ENCODE data around the gene PDGFA. TPM values are rescaled to one million over a fixed set of nuclear protein-coding genes. Genes with fewer than 3 reads are reported as not detected.

The PDGFA gene
- total RNA-seq, 1 donor from 2014 or later = 7.3 TPM

DNA sequence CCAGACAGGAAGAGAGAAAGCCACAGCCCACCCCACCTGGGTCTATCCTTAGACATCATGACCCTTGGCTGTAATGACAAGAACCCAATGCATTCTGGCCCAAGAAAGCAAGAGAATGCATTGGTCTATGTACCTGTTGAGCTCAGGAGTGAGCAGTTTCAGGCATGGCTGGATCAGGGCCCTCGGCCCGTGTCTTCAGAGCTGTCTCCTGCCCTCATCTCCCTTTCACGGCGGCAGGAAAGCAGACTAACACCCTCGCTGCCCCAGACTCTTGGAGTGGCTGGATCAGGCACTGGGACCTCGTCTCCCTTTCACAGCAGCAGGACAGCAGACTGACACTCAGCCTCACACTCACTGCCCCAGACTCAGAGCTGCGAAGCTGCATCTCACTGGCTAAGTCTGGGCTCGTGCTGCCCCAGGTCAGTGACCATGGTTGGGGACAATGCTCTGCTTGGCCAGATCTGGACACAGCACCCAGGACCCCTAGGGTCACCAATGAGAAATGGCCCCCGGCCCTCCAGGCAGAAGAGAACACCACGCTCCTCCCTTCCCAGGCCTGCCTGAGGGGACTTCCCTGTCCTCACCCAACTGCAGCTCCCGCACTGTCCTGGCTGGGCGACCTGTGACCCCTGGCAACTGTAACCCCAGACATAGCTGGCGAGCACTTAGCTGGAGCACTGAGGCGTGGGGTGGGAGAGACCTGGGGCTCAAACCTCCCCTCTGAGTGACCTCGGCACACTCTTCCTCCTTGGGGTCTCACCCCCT is 12.9 kb upstream of the PDGFA start:
- Mint-ChIP-seq H3K27ac (no peak overlapping the region), H3K9me3 (no peaks in the 10 kb centered on the region), H3K27me3 (no peaks in the 10 kb centered on the region), H3K4me1 (peaks cover 9% of the 10 kb centered on the region), H3K4me3 (no peak overlapping the region), H3K36me3 (ENCODE audit: low read depth) (no peaks in the 10 kb centered on the region)
- DNase-seq (no peak), ATAC-seq (ENCODE audit: low read depth) (no peak)
- intact Hi-C loops (cut with micrococcal nuclease) = no loop called here
- CTCF ChIA-PET = no interaction called here
- TF ChIP-seq, protein P1, sequence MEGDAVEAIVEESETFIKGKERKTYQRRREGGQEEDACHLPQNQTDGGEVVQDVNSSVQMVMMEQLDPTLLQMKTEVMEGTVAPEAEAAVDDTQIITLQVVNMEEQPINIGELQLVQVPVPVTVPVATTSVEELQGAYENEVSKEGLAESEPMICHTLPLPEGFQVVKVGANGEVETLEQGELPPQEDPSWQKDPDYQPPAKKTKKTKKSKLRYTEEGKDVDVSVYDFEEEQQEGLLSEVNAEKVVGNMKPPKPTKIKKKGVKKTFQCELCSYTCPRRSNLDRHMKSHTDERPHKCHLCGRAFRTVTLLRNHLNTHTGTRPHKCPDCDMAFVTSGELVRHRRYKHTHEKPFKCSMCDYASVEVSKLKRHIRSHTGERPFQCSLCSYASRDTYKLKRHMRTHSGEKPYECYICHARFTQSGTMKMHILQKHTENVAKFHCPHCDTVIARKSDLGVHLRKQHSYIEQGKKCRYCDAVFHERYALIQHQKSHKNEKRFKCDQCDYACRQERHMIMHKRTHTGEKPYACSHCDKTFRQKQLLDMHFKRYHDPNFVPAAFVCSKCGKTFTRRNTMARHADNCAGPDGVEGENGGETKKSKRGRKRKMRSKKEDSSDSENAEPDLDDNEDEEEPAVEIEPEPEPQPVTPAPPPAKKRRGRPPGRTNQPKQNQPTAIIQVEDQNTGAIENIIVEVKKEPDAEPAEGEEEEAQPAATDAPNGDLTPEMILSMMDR (IDR thresholded peaks at IDR 0.05) = no peak
- POLR2A ChIA-PET = interaction anchor here (0.9 kb wide), 1 partner anchor 72 kb away, joined by 3 read pairs; no protein-coding TSS in a partner anchor

- H3K27ac Mint-ChIP-seq = no peak overlapping the region
- CTCF ChIA-PET = no interaction called here
- ATAC-seq (ENCODE audit: low read depth) = peak; percentile 49
Observed at GRCh38 chr7:531777-532176, 12.1 kb upstream of the PDGFA start.

DNA sequence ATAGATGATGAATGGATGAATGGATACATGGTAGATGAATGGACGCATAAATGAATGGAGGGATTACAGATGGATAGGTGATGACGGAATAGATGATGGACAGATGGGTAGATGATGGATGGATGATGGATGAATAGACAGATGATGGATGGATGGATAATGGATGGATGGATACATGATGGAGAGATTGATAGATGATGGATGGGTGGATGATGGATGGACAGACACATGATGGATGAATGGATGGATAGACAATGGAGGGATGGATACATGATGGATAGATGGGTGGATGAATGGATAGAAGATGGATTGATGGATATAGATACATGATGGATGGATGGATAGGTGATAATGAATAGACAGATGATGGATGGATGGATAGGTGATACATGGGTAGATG is 8.8 kb upstream of the PDGFA start:
- no peak for ATAC-seq (ENCODE audit: low read depth)
- Mint-ChIP-seq H3K27me3 (no peaks in the 10 kb centered on the region), H3K27ac (no peak overlapping the region), H3K4me1 (peaks cover 9% of the 10 kb centered on the region), H3K9me3 (no peaks in the 10 kb centered on the region), H3K36me3 (ENCODE audit: low read depth) (no peaks in the 10 kb centered on the region), H3K4me3 (no peak overlapping the region)
- CTCF ChIA-PET = no interaction called here
- POLR2A ChIA-PET = no interaction called here
- TF ChIP-seq, protein P1 (IDR thresholded peaks at IDR 0.05) = no peak
- DNase-seq = no peak
- intact Hi-C loops (cut with micrococcal nuclease) = loop anchor here (10.0 kb wide), 2 partner anchors 194 to 346 kb away; partner anchors contain the start of gene GET4

More at GRCh38 chr7:531777-532176, 12.1 kb upstream of the PDGFA start:
- TF ChIP-seq, protein P1 (IDR thresholded peaks at IDR 0.05) = no peak
- H3K9me3 Mint-ChIP-seq = no peaks in the 10 kb centered on the region
- peaks cover 9% of the 10 kb centered on the region for H3K4me1 Mint-ChIP-seq
- no peak for DNase-seq
- H3K27me3 Mint-ChIP-seq = no peaks in the 10 kb centered on the region
- H3K4me3 Mint-ChIP-seq = no peak overlapping the region
- intact Hi-C loops (cut with micrococcal nuclease) = no loop called here
- POLR2A ChIA-PET = interaction anchor here (0.9 kb wide), 1 partner anchor 73 kb away, joined by 3 read pairs; no protein-coding TSS in a partner anchor
- H3K36me3 Mint-ChIP-seq (ENCODE audit: low read depth) = no peaks in the 10 kb centered on the region

DNA sequence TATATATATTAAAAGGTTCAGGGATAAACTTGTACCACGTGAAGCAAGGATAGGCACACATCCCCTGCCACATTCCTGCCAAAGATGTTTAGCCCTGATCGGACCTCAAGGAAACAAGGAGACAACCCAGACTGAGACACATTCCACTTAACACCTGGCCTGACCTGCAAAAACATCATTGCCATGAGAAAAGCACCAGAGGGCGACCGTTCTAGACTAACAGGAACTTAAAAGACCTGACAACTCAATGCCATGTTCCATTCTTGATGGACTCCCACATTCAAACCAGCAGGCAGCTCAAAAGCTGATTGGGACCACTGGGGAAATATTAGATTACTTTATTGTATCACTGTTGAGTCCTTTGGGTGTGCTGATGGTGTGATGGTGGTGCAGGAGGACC is 8.1 kb upstream of the PDGFA start:
- POLR2A ChIA-PET = no interaction called here
- CTCF ChIA-PET = no interaction called here
- no peak overlapping the region for H3K4me3 Mint-ChIP-seq
- peaks cover 11% of the 10 kb centered on the region for H3K4me1 Mint-ChIP-seq
- H3K9me3 Mint-ChIP-seq = no peaks in the 10 kb centered on the region
- DNase-seq (no peak), ATAC-seq (ENCODE audit: low read depth) (no peak)
- intact Hi-C loops (cut with micrococcal nuclease) = loop anchor here (10.0 kb wide), 2 partner anchors 193 to 347 kb away; partner anchors contain the start of gene GET4
- H3K27me3 Mint-ChIP-seq = no peaks in the 10 kb centered on the region
- H3K27ac Mint-ChIP-seq = no peak overlapping the region
- TF ChIP-seq, protein P1 (IDR thresholded peaks at IDR 0.05) = no peak
- H3K36me3 Mint-ChIP-seq (ENCODE audit: low read depth) = no peaks in the 10 kb centered on the region

- Mint-ChIP-seq H3K4me1 (peaks cover 11% of the 10 kb centered on the region), H3K36me3 (ENCODE audit: low read depth) (no peaks in the 10 kb centered on the region), H3K9me3 (no peaks in the 10 kb centered on the region), H3K27me3 (no peaks in the 10 kb centered on the region), H3K4me3 (no peak overlapping the region), H3K27ac (no peak overlapping the region)
- DNase-seq (no peak), ATAC-seq (ENCODE audit: low read depth) (no peak)
- TF ChIP-seq, protein P1 (IDR thresholded peaks at IDR 0.05) = no peak
- ChIA-PET CTCF (no interaction called here), POLR2A (interaction anchor here (0.6 kb wide), 1 partner anchor 315 kb away, joined by 3 read pairs; no protein-coding TSS in a partner anchor)
- intact Hi-C loops (cut with micrococcal nuclease) = loop anchor here (10.0 kb wide), 2 partner anchors 192 to 348 kb away; partner anchors contain the start of gene GET4
Observed at GRCh38 chr7:526460-527034, 6.9 kb upstream of the PDGFA start.
